CD1c-positive myeloid dendritic cell (primary cell): ENCODE data around the gene CACNA1S.

ENCODE experiments used
- DNase-seq: peaks from one replicate; pipeline ENCODE4 v3.0.0-alpha.2; 2016; ENCODE audit errors: extremely low spot score

CACNA1S gene

GRCh38 chr1:201116091-201116490, 3.9 kb upstream of the CACNA1S start:
- no peak for DNase-seq

- DNase-seq, result no peak
Measured at GRCh38 chr1:201115390-201115937, 3.2 kb upstream of the CACNA1S start.

GRCh38 chr1:201114245-201115131, 2.3 kb upstream of the CACNA1S start:
- DNase-seq, result peak; percentile 82

- DNase-seq, result no peak
Measured at GRCh38 chr1:201113451-201114244, 1.4 kb upstream of the CACNA1S start.

- DNase-seq, result no peak
Measured at GRCh38 chr1:201112926-201113325, 700 bp upstream of the CACNA1S start.

GRCh38 chr1:201111672-201112071, 554 bp downstream of the CACNA1S start:
- DNase-seq, result no peak

GRCh38 chr1:201111156-201111555, 1.1 kb downstream of the CACNA1S start:
- DNase-seq, result no peak

GRCh38 chr1:201110616-201111015, 1.6 kb downstream of the CACNA1S start:
- DNase-seq, result no peak

- DNase-seq, result no peak
Measured at GRCh38 chr1:201110138-201110537, 2.1 kb downstream of the CACNA1S start.

GRCh38 chr1:201109651-201110050, 2.6 kb downstream of the CACNA1S start:
- no peak for DNase-seq

- DNase-seq, result no peak
Measured at GRCh38 chr1:201108614-201109013, 3.6 kb downstream of the CACNA1S start.

GRCh38 chr1:201105688-201106087, 6.5 kb downstream of the CACNA1S start:
- DNase-seq, result no peak

GRCh38 chr1:201104141-201104540, 8.1 kb downstream of the CACNA1S start:
- no peak for DNase-seq

- no peak for DNase-seq
Measured at GRCh38 chr1:201103666-201104065, 8.6 kb downstream of the CACNA1S start.

GRCh38 chr1:201100169-201100930, 11.9 kb downstream of the CACNA1S start:
- DNase-seq, result no peak

GRCh38 chr1:201098992-201099677, 13.1 kb downstream of the CACNA1S start:
- DNase-seq, result no peak

GRCh38 chr1:201096977-201097856, 15.0 kb downstream of the CACNA1S start:
- no peak for DNase-seq

- no peak for DNase-seq
Measured at GRCh38 chr1:201096041-201096461, 16.2 kb downstream of the CACNA1S start.

- DNase-seq, result no peak
Measured at GRCh38 chr1:201095581-201095980, 16.6 kb downstream of the CACNA1S start.

- DNase-seq, result no peak
Measured at GRCh38 chr1:201094832-201095231, 17.4 kb downstream of the CACNA1S start.
